ENCODE measurements around the gene TMEM88. TPM values are rescaled to one million over a fixed set of nuclear protein-coding genes. Genes with fewer than 3 reads are reported as not detected.

TMEM88 gene
- total RNA-seq, 1 experiment from 2014 or later = 2.8 TPM

GRCh38 chr17:7886227-7887037 lies 31.6 kb downstream of the TMEM88 start:
- ATAC-seq = 0 out of 2 replicates have a peak, but pooled peaks have one; percentile 9
- RAD21 ChIA-PET (ENCODE audit: low non-redundant PET in 1 of 2, low total read pairs in 2 of 2, uncharacterized antibody in 2 of 2, unreplicated experiment in 2 of 2) = no interaction called here
- no peak overlapping the region for H2AFZ ChIP-seq (ENCODE audit: low read depth, low read length, poor library complexity, severe bottlenecking)

GRCh38 chr17:7887038-7887481 lies 32.2 kb downstream of the TMEM88 start:
- Histone ChIP-seq H3K9ac (ENCODE audit: low read length) (peak overlapping the region; percentile 86), H3K27me3 (ENCODE audit: insufficient read depth, low read length) (no peaks in the 10 kb centered on the region), H3K36me3 (ENCODE audit: control insufficient read depth in 1 of 2, insufficient read depth in 2 of 2, low read length in 2 of 2) (peaks cover 7 to 15% of the 10 kb centered on the region in 2 experiments; a peak in 2 of 4 replicates), H2AFZ (ENCODE audit: low read depth, low read length, poor library complexity, severe bottlenecking) (no peak overlapping the region), H3K9me3 (ENCODE audit: control insufficient read depth in 1 of 2, insufficient read depth in 1 of 2, low read depth in 1 of 2, low read length in 2 of 2) (no peaks in the 10 kb centered on the region), H3K4me3 (replicated peaks in 1 of 2; ENCODE audit: low read depth in 1 of 2, low read length in 2 of 2) (peak overlapping the region; percentile 56 to 82), H4K20me1 (ENCODE audit: insufficient read depth) (no peaks in the 10 kb centered on the region), H3K27ac (ENCODE audit: low read depth, low read length) (peak overlapping the region; percentile 97), H3K79me2 (ENCODE audit: insufficient read depth, low read length) (peaks cover 33% of the 10 kb centered on the region), H3K4me1 (ENCODE audit: control insufficient read depth in 1 of 2, insufficient read depth in 2 of 2, low read length in 2 of 2) (peaks cover 39 to 53% of the 10 kb centered on the region in 2 experiments), H3K9me2 (ENCODE audit: insufficient read depth) (no peaks in the 10 kb centered on the region), H3K4me2 (ENCODE audit: low read length) (peak overlapping the region; percentile 99)
- TSS peak; percentile 29 for BruUV-seq (replicated peaks)
- intact Hi-C loops (cut with micrococcal nuclease) = loop anchor here (1.0 to 2.0 kb wide), 2 partner anchors 30 to 52 kb away; partner anchors contain the start of genes KDM6B and NAA38
- DNase-seq (ENCODE audit: low read depth, low spot score) (no peak), ATAC-seq (peak; percentile 3; the same call in 1 of the 2 replicates)
- ChIA-PET RAD21 (ENCODE audit: low non-redundant PET in 1 of 2, low total read pairs in 2 of 2, uncharacterized antibody in 2 of 2, unreplicated experiment in 2 of 2) (no interaction called here), CTCF (interaction anchor here (1.0 kb wide), 1 partner anchor 20 kb away, joined by 3 read pairs; no protein-coding TSS in a partner anchor), POLR2A (no interaction called here)
- no peak for TF ChIP-seq MAX (IDR thresholded peaks at IDR 0.05)
- TF ChIP-seq CEBPB (IDR thresholded peaks at IDR 0.05; ENCODE audit: low read depth) = no peak
- TF ChIP-seq EGR1 (IDR thresholded peaks at IDR 0.05; ENCODE audit: low read depth) = no peak
- no peak for TF ChIP-seq EZH2phosphoT487 (IDR thresholded peaks at IDR 0.05; ENCODE audit: borderline replicate concordance)
- no peak for TF ChIP-seq CTCF (IDR thresholded peaks at IDR 0.05 in 2 of 3, conservative IDR thresholded peaks at IDR 0.05 in 1 of 3; ENCODE audit: borderline replicate concordance in 1 of 3, insufficient read depth in 1 of 3, low read depth in 2 of 3, low read length in 2 of 3)
- no peak for TF ChIP-seq REST (IDR thresholded peaks at IDR 0.05; ENCODE audit: low read depth)
- TF ChIP-seq YY1 (IDR thresholded peaks at IDR 0.05; ENCODE audit: extremely low read depth, insufficient replicate concordance, low read depth, low read length) = no peak
- TF ChIP-seq CBX3 (IDR thresholded peaks at IDR 0.05; ENCODE audit: low read depth) = no peak
- TF ChIP-seq RAD21 (IDR thresholded peaks at IDR 0.05; ENCODE audit: low read depth) = no peak
- TF ChIP-seq ZFX (IDR thresholded peaks at IDR 0.05) = no peak
- TF ChIP-seq EZH2 (IDR thresholded peaks at IDR 0.05) = no peak

More at GRCh38 chr17:7886227-7887037, 31.6 kb downstream of the TMEM88 start:
- no peak for TF ChIP-seq EZH2 (IDR thresholded peaks at IDR 0.05)
- TF ChIP-seq FOSL1 (IDR thresholded peaks at IDR 0.05; ENCODE audit: low read depth) = no peak
- no peaks in the 10 kb centered on the region for H3K27me3 ChIP-seq (ENCODE audit: insufficient read depth, low read length)
- no peaks in the 10 kb centered on the region for H3K9me2 ChIP-seq (ENCODE audit: insufficient read depth)
- POLR2A ChIA-PET = no interaction called here
- intact Hi-C loops (cut with micrococcal nuclease) = loop anchor here (1.0 to 2.0 kb wide), 2 partner anchors 29 to 52 kb away; partner anchors contain the start of genes KDM6B and NAA38
- no peaks in the 10 kb centered on the region for H4K20me1 ChIP-seq (ENCODE audit: insufficient read depth)
- no peaks in the 10 kb centered on the region for H3K9me3 ChIP-seq (ENCODE audit: control insufficient read depth in 1 of 2, insufficient read depth in 1 of 2, low read depth in 1 of 2, low read length in 2 of 2)
- peaks cover 7 to 15% of the 10 kb centered on the region in 2 experiments; a peak in 2 of 4 replicates for H3K36me3 ChIP-seq (ENCODE audit: control insufficient read depth in 1 of 2, insufficient read depth in 2 of 2, low read length in 2 of 2)
- H3K79me2 ChIP-seq (ENCODE audit: insufficient read depth, low read length) = peaks cover 33% of the 10 kb centered on the region
- peak overlapping the region; percentile 56 to 82 for H3K4me3 ChIP-seq (replicated peaks in 1 of 2; ENCODE audit: low read depth in 1 of 2, low read length in 2 of 2)
- peaks cover 39 to 53% of the 10 kb centered on the region in 2 experiments for H3K4me1 ChIP-seq (ENCODE audit: control insufficient read depth in 1 of 2, insufficient read depth in 2 of 2, low read length in 2 of 2)
- H3K27ac ChIP-seq (ENCODE audit: low read depth, low read length) = peak overlapping the region; percentile 97
- H3K4me2 ChIP-seq (ENCODE audit: low read length) = peak overlapping the region; percentile 99
- CTCF ChIA-PET = interaction anchor here (0.8 to 1.0 kb wide), 3 partner anchors 20 to 29 kb away, joined by 3 read pairs; partner anchors contain the start of gene NAA38
- no TSS peak for BruUV-seq (replicated peaks)
- DNase-seq (ENCODE audit: low read depth, low spot score) = no peak
- peak overlapping the region; percentile 86 for H3K9ac ChIP-seq (ENCODE audit: low read length)

Data from HCT116 (cell line).